Aorta (tissue), 5 donors: ENCODE data around the gene SOX11. TPM values are rescaled to one million over a fixed set of nuclear protein-coding genes. Genes with fewer than 3 reads are reported as not detected.

Experiments used
- ATAC-seq: fragments of 200-7000 bp; cut with Tn5 transposase; one replicate; pipeline ENCODE4 v1.9.1; 2022; ENCODE audit warnings: moderate library complexity; ENCODE audit not compliant: low FRiP score
- DNase-seq, 2 donors: peaks; one replicate each; pipeline ENCODE4 v3.0.0-alpha.2; 2020
- H3K27ac ChIP-seq, 2 donors: one replicate each; pipeline ENCODE4 v1.5.1; 2013; ENCODE audit warnings: low read length in 2 of 2, mild to moderate bottlenecking in 2 of 2, moderate library complexity in 2 of 2, control low read depth in 1 of 2, inconsistent platforms in 1 of 2, low read depth in 1 of 2
- H3K27me3 ChIP-seq, 2 donors: one replicate each; pipeline ENCODE4 v1.6.1; 2013; ENCODE audit warnings: control low read depth in 1 of 2, low read length in 1 of 2, mild to moderate bottlenecking in 1 of 2, moderate library complexity in 1 of 2; ENCODE audit not compliant: insufficient read depth in 2 of 2, control insufficient read depth in 1 of 2
- H3K36me3 ChIP-seq, 2 donors: one replicate each; pipeline ENCODE4 v1.6.1; 2013; ENCODE audit warnings: control low read depth in 1 of 2, low read length in 1 of 2, mild to moderate bottlenecking in 1 of 2; ENCODE audit not compliant: insufficient read depth in 2 of 2, control insufficient read depth in 1 of 2
- H3K4me1 ChIP-seq, 2 donors: one replicate each; pipeline ENCODE4 v1.6.1; 2013; ENCODE audit warnings: low read length in 2 of 2, control low read depth in 1 of 2, mild to moderate bottlenecking in 1 of 2, moderate library complexity in 1 of 2; ENCODE audit not compliant: insufficient read depth in 2 of 2, control insufficient read depth in 1 of 2
- H3K4me3 ChIP-seq, 2 donors: one replicate each; pipeline ENCODE4 v1.5.1; 2013; ENCODE audit warnings: low read length in 2 of 2, control low read depth in 1 of 2, mild to moderate bottlenecking in 1 of 2
- H3K9me3 ChIP-seq: one replicate; pipeline ENCODE4 v1.6.1; 2013; ENCODE audit warnings: mild to moderate bottlenecking, low read length; ENCODE audit not compliant: control insufficient read depth
- WGBS, 2 donors: extraction: QIAGEN DNeasy Blood & Tissue Kit; methylation state at CpG; one replicate each; pipeline ENCODE4 v1.1.7; 2013; 5-methylcytosine and 5-hydroxymethylcytosine counted together
- intact Hi-C, 2 donors: fragments of 100-400 bp; cut with DNase I; formaldehyde crosslinking; loops; one replicate each; pipeline versions ENCODE4 v1.14.2 to v1.15.0; 2022
- polyA plus RNA-seq, 2 donors: library from polyadenylated mRNA; stranded (reverse); fragments of 200-250 nt; gene quantifications; one replicate each; pipeline ENCODE4 v1.2.3, GENCODE V29; 2013
- total RNA-seq, 2 donors: library from RNA; stranded (reverse); fragmentation: NEBNext Ultra II Directional; extraction: Animal tissue kit (Norgen Biotek cat#: 25700); gene quantifications; one replicate each; pipeline ENCODE4 v1.2.1, GENCODE V29; 2021
- donor health status: healthy with polysubstance abuse.
- donor health status: Bipolar disorder and iron deficiency.
- donor health status: DM: no; HTN: no; CAD: no.
- donor health status: DM: no; HTN: no; CAD: no.
- donor health status: DM: yes; HTN: yes; CAD: no.

SOX11 gene
- total and polyA plus RNA-seq, 4 donors = 0.03 TPM; not detected in 3

DNA sequence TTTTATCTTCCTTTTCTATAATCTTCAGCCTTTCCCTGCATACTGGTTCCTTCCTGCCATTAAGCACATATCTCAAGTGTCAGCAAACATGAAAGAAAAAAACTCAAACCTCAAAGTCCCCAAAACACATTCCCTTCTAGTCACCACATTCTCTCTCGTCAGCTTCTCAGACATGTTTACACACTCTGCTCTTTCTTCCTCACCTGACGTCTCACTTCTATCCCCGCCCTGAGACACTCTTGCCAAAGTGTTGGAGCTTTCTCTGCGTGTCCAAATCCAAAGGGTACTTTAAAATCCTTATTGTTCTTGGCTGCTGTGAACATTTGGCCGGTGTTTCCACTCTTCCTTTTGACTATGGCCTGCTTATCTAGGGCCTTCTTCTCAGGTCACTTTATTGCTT lies 47.9 kb downstream of the SOX11 start:
- intact Hi-C loops = no loop called here
- Histone ChIP-seq H3K4me3 (no peak overlapping the region), H3K27me3 (no peaks in the 10 kb centered on the region), H3K9me3 (peaks cover 1% of the 10 kb centered on the region), H3K36me3 (no peaks in the 10 kb centered on the region), H3K4me1 (no peaks in the 10 kb centered on the region), H3K27ac (no peak overlapping the region)
- DNase-seq (no peak), ATAC-seq (no peak)
- WGBS, 2 donors = 17% methylated on average over 5 of the region's 5 CpGs

DNA sequence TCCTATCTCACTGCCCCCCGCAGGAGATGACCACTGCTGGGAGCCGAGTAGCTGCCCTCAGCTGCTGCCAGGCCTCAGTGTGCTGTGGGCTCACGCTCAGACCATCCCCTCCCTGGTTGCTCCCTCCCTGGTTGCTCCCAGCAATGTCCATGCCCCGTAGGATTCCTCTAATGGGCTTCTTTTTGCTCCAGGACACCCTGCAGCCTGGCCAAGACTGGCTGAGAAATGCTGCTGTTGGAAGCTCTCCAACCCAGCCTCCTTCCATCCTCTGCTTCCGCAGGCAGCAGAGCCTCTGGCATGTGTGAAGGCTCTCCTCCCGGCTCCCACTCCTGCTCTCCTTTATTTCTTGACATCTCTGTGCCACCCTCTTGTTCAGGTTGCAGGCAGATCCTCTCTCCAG lies 48.6 kb downstream of the SOX11 start:
- no peak for ATAC-seq
- 33 to 35% methylated on average over 6 of the region's 6 CpGs for WGBS, 2 donors
- Histone ChIP-seq H3K4me1 (no peaks in the 10 kb centered on the region), H3K36me3 (no peaks in the 10 kb centered on the region), H3K4me3 (no peak overlapping the region), H3K27me3 (no peaks in the 10 kb centered on the region), H3K27ac (no peak overlapping the region), H3K9me3 (no peaks in the 10 kb centered on the region)
- DNase-seq = no peak
- intact Hi-C loops = no loop called here

DNA sequence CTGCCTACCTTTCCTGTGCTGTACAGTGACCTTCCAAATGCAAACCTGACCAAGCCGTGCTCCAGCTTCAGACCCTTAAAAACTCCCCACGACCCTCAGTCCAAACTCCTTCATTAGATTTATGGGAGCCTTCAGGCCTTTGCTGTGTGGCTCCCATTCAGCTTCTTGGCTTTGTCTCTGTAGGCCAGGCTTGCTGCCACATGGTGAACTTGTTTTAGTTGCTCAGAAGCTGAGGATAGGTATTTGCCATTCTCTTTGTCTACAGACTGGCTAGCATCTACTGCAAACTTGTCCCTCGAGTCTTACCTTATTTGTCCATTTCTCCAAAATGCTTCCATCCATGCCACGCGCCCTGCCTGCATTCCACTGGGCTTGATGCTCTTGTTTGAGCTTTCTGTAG lies 49.1 kb downstream of the SOX11 start:
- WGBS, 2 donors = 67 to 72% methylated on average over 5 of the region's 5 CpGs
- Histone ChIP-seq H3K36me3 (no peaks in the 10 kb centered on the region), H3K4me1 (no peaks in the 10 kb centered on the region), H3K27ac (no peak overlapping the region), H3K27me3 (no peaks in the 10 kb centered on the region), H3K4me3 (no peak overlapping the region), H3K9me3 (no peaks in the 10 kb centered on the region)
- DNase-seq (no peak), ATAC-seq (no peak)
- intact Hi-C loops = no loop called here

DNA sequence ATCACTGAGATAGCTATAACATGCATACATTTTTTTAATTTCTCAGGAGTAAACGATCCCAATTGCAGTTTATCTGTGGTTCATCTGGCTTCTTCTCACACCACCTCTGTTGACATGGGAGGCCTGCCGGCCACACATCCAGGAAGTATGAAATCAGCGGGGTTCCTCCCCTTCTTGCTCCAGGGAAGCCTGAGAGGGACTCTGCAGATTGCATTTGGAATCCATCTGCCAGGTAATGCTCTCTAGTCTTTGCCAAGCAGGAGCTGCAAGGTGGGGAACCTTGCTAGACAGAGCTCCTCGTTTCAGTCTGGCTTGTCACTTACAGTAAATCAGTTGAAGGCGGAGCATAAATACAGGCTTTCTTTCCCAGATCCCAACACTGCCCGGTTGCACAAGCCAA lies 49.9 kb downstream of the SOX11 start:
- no peaks in the 10 kb centered on the region for H3K27me3 ChIP-seq
- H3K36me3 ChIP-seq = no peaks in the 10 kb centered on the region
- WGBS, 2 donors = 67 to 74% methylated on average over 6 of the region's 6 CpGs
- ATAC-seq (no peak), DNase-seq (no peak)
- intact Hi-C loops = no loop called here
- no peaks in the 10 kb centered on the region for H3K9me3 ChIP-seq
- H3K4me3 ChIP-seq = no peak overlapping the region
- no peaks in the 10 kb centered on the region for H3K4me1 ChIP-seq
- H3K27ac ChIP-seq = no peak overlapping the region

DNA sequence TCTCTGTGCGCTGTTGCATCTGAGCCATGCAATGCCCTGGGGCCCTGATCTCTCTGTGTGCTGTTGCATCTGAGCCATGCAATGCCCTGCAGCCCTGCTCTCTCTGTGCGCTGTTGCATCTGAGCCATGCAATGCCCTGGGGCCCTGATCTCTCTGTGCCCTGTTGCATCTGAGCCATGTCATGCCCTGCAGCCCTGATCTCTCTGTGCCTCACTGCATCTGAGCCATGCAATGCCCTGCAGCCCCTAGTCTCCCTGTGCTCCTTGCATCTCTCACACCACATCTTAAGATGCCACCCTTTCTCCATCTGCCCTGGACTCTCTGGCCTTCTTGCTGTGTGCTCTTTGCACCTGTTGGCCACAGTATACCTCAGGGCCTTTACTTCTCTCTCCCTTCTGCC lies 56.2 kb downstream of the SOX11 start:
- no peak overlapping the region for H3K4me3 ChIP-seq
- 97 to 100% methylated on average over 1 to 2 of the region's 2 CpGs for WGBS, 2 donors
- no peaks in the 10 kb centered on the region for H3K27me3 ChIP-seq
- H3K9me3 ChIP-seq = peaks cover 1% of the 10 kb centered on the region
- DNase-seq (no peak), ATAC-seq (no peak)
- no peak overlapping the region for H3K27ac ChIP-seq
- H3K4me1 ChIP-seq = no peaks in the 10 kb centered on the region
- intact Hi-C loops = no loop called here
- H3K36me3 ChIP-seq = no peaks in the 10 kb centered on the region

DNA sequence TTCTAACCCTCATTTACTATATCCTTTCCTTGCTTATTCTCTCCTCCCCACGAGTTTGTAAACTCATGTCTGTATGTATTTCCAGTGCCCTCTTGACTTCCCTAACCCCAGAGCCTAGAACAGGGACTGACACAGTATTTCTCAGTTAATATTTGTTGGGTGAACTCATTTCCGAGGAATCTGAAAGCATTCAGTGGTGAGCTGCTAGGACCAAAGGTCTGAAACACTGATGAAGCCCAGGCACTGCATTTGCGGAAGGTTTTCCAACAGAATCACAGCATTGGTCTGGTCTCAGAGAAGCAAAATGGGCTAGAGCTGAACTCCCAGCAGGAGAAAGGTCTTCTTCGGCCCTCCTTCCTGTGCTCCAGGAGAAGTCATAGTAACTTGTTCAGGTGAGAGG lies 56.8 kb downstream of the SOX11 start:
- peaks cover 1% of the 10 kb centered on the region for H3K9me3 ChIP-seq
- no peaks in the 10 kb centered on the region for H3K27me3 ChIP-seq
- 88 to 90% methylated on average over 4 of the region's 4 CpGs for WGBS, 2 donors
- ATAC-seq (no peak), DNase-seq (no peak)
- intact Hi-C loops = no loop called here
- H3K4me1 ChIP-seq = no peaks in the 10 kb centered on the region
- no peak overlapping the region for H3K27ac ChIP-seq
- H3K36me3 ChIP-seq = no peaks in the 10 kb centered on the region
- no peak overlapping the region for H3K4me3 ChIP-seq

DNA sequence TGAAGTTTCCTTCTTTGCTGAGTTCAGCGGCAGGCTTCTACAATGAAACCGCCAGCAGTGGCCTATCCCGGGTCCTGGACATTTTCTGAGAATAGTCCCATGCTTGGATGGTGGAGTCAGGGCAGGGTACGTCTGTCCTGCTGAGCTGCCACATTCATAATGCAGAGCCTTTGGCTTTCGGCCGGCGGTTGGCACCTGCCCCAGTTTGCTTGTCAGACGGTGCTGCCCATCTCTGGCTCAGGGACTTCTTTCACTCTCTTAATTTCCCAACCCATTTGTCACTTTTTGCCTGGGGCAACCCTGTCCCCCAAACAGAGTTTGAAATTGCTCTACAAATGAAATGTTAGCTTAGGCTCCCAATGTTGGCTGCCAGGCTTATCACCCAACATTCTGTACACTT lies 57.2 kb downstream of the SOX11 start:
- WGBS, 2 donors = 49 to 50% methylated on average over 8 of the region's 8 CpGs
- Histone ChIP-seq H3K36me3 (no peaks in the 10 kb centered on the region), H3K27me3 (no peaks in the 10 kb centered on the region), H3K27ac (no peak overlapping the region), H3K9me3 (peaks cover 1% of the 10 kb centered on the region), H3K4me3 (no peak overlapping the region), H3K4me1 (no peaks in the 10 kb centered on the region)
- no peak for DNase-seq
- no peak for ATAC-seq
- intact Hi-C loops = no loop called here
